T-helper 22 cell (primary cell): ENCODE data around the gene ANGPTL8.

ENCODE experiments used
- DNase-seq: peaks from one replicate; pipeline ENCODE4 v3.0.0-alpha.2; 2020; ENCODE audit warnings: low read depth

Gene ANGPTL8

DNA sequence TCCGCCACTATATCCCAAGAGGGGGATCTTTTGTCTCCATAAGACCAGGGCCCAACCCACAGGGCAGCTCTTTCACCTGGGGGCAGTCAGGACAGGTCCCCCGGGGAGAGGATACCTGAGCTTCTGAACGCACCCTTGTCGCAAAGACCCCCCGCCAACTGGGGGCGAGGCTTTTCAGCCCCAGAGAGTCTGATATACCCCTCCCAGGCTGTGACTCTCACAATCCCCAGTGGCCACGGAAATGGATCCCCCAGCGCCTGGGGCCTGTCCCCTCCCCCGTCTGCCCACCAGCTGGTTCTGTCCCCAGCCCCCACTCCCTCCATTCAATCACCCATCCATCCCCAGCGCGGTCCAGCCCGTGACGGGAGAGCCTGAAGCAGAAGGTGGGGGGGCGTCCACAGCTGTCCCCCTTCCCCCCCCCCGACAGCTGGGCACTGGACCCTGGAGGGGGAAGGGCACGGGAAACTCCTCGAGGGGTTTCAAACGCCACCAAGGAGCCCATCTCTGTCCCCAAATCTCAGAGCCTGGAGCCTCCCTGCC is 22.1 kb downstream of the ANGPTL8 start:
- no peak for DNase-seq

DNA sequence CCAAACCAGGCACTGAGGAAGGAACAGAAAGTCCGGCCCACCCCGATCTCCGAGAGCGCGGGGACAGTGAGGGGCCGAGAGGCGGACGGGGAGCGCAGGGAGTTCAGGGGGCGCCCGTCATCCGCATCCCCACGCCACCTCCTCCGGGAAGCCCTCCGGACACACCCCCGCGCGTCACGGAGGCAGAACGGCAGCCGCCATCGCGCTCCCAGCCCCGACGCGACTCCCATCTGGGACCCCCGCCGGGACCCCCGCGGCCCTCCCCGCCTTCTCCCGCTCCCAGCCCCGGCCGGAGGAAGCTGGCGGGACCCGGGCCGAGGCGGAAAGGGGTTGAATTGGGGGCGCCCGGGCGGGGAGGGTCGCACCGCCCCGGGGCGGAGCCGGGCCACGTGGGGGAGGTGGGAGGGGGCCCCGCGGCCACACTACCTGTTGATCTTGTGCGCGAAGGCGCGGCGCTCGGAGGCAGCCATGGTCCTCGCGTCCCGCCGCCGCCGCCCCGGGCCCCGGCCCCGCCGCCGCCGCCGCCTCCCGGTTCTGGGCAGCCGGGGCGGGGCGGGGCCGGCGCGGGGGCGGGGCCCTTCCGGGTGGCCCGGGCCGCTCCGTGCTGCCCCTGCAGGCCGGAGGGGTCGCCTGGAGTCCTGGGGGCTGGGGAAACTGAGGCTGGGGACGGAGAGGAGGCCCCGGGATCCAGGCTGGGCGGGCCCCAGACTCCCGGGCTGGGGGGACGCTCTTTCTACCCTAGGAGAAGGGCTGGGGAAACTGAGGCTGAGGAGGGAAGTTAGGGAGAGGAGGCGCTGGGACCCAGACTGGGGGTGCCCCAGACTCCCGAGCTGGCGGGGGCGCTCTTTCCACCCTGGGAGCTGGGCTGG is 22.8 kb downstream of the ANGPTL8 start, which contains the start of gene DOCK6:
Gene DOCK6 (minus strand): TSS at position 554 of the 869 bp plus-strand sequence. CDS start 84 bp downstream, at position 470.
- no peak for DNase-seq

DNA sequence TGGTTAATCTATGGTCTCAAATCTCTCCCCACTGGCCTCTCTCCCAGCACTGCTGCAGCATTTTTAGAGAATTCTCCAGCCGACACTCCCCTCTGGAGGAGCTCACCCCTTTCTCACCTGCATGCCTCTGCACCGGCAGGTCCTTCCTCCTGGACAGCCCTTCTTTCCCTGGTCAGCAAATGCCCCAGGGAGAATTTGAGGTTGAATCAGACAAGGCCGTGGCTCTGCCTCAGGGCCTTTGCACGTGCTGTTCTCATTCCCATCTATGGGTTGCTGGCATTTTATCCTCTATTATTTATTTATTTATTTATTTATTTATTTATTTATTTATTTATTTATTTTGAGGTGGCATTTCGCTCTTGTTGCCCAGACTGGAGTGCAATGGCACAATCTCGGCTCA is 24.3 kb downstream of the ANGPTL8 start:
- no peak for DNase-seq

GRCh38 chr19:11264452-11265176 is 25.2 kb downstream of the ANGPTL8 start:
- no peak for DNase-seq

GRCh38 chr19:11265177-11265784 is 25.9 kb downstream of the ANGPTL8 start:
- no peak for DNase-seq

DNA sequence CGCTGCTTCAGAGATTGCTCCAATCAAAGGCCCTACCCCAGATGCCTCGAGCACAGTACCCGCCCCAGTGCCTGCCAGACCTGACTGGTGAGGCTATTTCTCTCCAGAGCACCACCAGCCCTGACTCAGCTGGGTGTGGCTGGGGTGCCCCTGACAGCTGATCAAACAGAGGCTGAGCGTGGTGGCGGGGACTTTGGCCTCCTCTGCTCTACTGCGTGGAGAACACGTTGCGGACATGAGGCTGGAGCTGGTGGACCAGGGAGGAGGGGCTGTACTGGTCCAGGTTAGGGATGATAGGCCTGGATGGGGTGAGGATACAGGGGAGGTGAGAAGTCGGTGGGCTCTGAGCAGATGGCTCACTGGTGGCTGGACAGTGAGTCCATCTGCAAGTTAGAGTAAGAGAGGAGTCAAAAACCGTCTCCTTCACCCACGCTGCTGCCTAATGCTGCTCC is 26.4 kb downstream of the ANGPTL8 start:
- DNase-seq = no peak

DNA sequence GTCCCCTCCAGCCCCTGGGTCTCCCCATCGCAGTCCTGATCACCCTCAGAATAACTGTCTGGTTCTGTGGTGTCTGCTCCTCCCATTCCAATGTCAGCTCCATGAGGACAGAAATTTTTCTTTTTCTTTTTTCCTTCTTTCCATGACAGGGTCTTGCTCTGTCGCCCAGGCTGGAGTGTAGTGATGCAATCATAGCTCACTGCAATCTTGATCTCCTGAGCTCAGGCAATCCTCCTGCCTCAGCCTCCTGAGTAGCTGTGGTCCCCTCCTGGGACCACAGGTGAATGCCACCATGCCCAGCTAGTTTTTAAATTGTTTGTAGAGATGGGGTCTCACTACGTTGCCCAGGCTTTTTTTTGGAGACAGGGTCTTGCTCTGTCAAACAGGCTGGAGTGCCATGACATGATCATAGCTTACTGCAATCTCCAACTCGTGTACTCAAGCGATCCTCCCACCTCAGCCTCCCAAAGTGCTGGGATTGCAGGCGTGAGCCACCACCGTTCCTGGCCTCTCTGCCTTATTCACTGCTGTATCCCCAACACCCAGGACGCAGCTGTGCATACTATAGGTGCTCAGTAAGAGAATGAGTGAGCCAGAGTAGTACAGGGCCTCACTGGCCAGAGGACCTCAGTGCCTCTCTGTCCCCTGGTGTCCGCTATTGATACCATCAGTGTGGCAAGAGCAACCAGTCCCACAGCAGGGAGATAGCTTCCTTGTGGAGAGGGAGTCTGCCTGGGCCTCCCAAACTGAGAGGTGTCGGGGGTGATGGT is 28.1 kb downstream of the ANGPTL8 start:
- DNase-seq = no peak

GRCh38 chr19:11268783-11269267 is 29.4 kb downstream of the ANGPTL8 start:
- DNase-seq = no peak

GRCh38 chr19:11269408-11269807 is 30.0 kb downstream of the ANGPTL8 start:
- no peak for DNase-seq

DNA sequence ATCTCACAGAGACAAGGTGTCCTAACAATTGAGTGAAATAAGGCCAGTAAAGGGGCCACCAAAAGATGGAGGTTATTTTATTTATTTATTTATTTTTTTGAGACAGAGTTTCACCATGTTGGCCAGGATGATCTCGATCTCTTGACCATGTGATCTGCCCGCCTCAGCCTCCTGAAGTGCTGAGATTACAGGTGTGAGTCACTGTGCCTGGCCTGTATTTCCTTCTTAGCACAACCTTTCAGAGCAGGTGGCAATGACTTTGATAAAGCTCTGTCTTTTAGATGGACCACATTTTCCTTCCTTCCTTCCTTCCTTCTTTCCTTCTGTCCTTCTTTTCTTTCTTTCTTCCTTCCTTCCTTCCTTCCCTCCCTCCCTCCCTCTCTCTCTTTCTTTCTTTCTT is 33.9 kb downstream of the ANGPTL8 start:
- DNase-seq = no peak

- no peak for DNase-seq
These were observed 34.6 kb downstream of the ANGPTL8 start for GRCh38 chr19:11273989-11274388.

GRCh38 chr19:11274533-11275086 is 35.2 kb downstream of the ANGPTL8 start:
- DNase-seq = no peak

- DNase-seq = no peak
These were observed 39.3 kb downstream of the ANGPTL8 start for GRCh38 chr19:11278670-11279069.

DNA sequence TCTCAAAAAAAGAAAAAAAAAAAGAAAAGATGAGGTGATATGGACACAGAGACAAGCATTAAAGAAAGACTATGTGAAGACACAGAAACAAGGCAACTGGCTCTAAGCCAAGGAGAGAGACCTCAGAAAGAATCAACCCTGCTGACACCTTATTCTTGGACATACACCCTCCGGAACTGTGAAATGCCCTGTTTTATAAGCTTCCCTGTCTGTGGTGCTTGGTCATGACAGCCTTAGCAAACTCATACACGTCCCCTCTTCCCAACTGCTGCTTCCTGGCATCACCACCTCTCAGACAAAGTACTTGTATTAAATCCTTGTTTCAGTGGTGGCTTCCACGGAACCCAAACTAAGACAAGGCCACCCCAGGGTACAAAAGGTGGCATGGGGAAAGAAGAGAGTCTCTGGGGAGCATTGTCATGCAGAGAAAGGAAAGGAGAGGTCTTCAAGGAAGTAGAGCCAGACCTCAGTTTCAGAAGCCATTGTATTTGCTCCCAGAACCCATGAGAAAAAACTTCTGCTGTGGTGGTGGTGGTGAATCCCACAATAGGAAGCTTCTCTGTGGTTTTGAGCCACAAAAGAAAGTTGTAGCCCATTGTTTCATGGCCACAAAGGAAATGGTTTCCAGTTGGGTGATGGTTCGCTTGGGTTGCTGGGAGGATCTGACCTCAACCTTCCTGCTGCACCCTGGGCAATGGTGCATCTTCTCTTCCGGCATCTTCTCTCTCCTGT is 40.3 kb downstream of the ANGPTL8 start:
- peak; percentile 26 for DNase-seq

DNA sequence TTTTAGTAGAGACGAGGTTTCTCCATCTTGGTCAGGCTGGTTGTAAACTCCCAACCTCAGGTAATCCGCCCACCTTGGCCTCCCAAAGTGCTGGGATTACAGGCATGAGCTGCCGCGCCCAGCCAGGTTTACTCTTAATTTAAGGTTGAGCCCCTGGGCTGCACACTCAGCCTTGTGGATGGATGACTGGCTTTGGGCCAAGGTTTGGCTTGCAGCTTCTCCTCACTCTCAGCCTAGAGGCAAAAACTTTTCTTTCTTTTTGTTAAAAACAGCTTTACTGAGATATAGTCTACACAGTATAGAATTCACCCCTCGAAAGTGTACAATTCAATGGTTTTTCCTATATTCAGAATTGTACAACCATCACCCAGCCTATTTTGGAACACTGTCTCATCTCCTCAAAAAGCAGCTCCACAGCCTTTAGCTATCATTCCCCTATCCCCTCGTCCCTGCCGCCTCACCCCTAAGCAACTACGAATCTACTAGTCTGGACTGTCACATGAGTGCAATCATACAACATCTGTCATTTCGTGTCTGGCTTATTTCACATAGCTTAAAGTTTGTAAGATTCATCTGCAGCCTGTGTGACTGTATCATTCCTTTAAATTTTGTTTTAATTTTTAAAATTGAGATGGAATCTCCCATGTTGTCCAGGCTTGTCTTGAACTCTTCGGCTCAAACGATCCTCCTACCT is 42.1 kb downstream of the ANGPTL8 start:
- no peak for DNase-seq

- DNase-seq = no peak
These were observed 45.1 kb downstream of the ANGPTL8 start for GRCh38 chr19:11284515-11284914.

GRCh38 chr19:11286312-11286974 is 47.0 kb downstream of the ANGPTL8 start:
- no peak for DNase-seq

GRCh38 chr19:11288349-11288748 is 48.9 kb downstream of the ANGPTL8 start:
- DNase-seq = no peak

DNA sequence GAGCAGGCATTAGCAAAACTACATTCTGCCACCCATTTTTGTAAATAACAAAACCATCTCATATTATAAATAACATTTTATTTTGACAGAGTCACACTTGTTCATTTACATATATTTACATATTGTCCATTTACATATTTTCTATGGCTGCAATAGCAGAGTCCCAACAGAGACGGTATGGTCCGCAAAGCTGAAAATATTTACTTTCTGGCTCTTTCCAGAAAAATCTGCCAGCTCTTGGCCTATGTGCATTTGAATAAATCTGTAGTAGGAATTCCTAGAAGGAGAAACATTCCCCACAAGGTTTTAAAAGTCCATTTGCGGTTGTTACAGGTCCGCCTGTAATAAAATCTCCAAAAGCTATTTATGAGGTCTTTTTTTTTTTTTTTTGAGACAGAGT is 50.8 kb downstream of the ANGPTL8 start:
- no peak for DNase-seq
